AG04449 (cell line): Measurements from ENCODE around the gene PEX14.

ENCODE experiments used
- CTCF ChIA-PET: fragments of 350-600 bp; formaldehyde crosslinking; extraction: SDS; loops from one replicate; lab custom pipeline; 2021; ENCODE audit warnings: antibody characterized with exemption; lab: Yijun Ruan, JAX
- POLR2A ChIA-PET: fragments of 400-600, 350-600 bp; formaldehyde crosslinking; extraction: SDS; loops from one replicate; lab custom pipeline; 2020; ENCODE audit warnings: antibody characterized with exemption, inconsistent platforms; lab: Yijun Ruan, JAX
- DNase-seq: peaks from one replicate; pipeline ENCODE4 v3.0.0-alpha.2; 2010; ENCODE audit warnings: low read depth, low spot score
- H3K4me3 ChIP-seq: 2 replicates; pipeline ENCODE4 v1.5.1; 2011; ENCODE audit warnings: low read depth, mild to moderate bottlenecking, control low read depth, low read length
- TF ChIP-seq, protein P1 (sequence below): IDR thresholded peaks from one replicate; pipeline ENCODE4 v1.5.1; 2011; ENCODE audit warnings: mild to moderate bottlenecking, moderate library complexity, low read length, control low read depth, inconsistent platforms; ENCODE audit not compliant: insufficient read depth; ENCODE audit errors: missing control alignments

The PEX14 gene

DNA sequence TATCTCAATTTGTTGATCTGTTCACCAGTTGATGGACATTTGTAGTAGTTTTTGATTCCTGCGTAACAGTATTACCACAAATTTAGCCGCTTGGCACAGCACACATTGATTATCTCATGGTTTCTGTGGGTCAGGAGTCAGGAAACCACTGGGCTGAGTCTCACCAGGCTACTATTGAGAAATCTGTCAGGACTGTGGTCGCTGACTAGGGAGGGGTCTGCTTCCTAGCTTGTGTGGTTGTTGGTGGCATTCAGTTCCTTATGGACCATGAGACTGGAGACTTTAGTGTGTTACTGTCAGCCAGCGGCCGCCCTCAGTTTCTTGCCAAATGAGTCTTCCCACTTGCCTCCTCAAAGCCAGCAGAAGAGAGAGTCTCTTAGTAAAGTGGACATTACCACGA lies 9.8 kb downstream of the PEX14 start:
- DNase-seq: no peak
- CTCF ChIA-PET: interaction anchor here (1.3 to 15.4 kb wide), 3 partner anchors 10 to 51 kb away, joined by 3 to 332 read pairs (median 59); partner anchors contain the start of gene CENPS
- TF ChIP-seq, protein P1, sequence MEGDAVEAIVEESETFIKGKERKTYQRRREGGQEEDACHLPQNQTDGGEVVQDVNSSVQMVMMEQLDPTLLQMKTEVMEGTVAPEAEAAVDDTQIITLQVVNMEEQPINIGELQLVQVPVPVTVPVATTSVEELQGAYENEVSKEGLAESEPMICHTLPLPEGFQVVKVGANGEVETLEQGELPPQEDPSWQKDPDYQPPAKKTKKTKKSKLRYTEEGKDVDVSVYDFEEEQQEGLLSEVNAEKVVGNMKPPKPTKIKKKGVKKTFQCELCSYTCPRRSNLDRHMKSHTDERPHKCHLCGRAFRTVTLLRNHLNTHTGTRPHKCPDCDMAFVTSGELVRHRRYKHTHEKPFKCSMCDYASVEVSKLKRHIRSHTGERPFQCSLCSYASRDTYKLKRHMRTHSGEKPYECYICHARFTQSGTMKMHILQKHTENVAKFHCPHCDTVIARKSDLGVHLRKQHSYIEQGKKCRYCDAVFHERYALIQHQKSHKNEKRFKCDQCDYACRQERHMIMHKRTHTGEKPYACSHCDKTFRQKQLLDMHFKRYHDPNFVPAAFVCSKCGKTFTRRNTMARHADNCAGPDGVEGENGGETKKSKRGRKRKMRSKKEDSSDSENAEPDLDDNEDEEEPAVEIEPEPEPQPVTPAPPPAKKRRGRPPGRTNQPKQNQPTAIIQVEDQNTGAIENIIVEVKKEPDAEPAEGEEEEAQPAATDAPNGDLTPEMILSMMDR: no peak
- no peak overlapping the region for H3K4me3 ChIP-seq
- POLR2A ChIA-PET: no interaction called here

DNA sequence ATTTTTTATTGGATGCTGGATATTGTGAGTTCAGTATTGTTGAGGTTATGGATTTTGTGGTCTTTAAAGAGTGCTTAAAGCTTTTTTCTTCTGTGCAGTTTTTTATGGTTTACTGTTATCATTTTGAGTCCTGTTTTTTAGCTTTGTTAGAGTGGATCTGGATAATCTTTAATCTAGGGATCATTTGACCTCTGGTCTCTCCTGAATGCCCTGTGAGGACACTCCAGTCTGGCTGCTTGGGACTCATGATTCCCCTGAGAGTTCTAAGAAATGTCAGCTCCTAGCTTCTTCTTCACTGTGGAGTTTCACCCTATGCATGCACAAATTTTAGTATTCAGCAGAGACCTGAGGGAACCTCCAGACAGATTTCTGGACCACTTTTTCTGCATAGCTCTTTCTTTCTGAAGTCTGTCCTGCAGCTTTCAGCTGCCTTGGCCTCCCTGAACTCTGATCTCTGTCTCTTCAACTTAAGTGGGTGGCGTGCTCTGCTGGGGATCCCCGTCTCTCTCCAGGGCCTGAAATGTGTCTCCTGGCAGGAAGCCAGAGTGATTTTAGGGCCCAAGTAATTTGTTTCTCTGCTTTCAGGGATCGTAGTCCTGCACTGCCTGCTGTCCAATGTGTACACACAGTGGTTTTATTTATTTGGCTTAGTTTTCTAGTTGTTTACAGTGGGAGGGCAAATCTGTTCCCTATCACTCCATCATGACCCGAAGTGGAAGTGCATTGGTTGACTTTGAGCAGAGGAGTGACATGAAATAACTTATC lies 14.7 kb downstream of the PEX14 start:
- ChIA-PET POLR2A (interaction anchor here (0.6 kb wide), 1 partner anchor 38 kb away, joined by 3 read pairs; no protein-coding TSS in a partner anchor), CTCF (interaction anchor here (0.8 to 15.4 kb wide), 5 partner anchors 9 to 378 kb away, joined by 3 to 332 read pairs (median 4); partner anchors contain the start of gene CENPS)
- no peak for DNase-seq
- TF ChIP-seq, protein P1: no peak
- no peak overlapping the region for H3K4me3 ChIP-seq

DNA sequence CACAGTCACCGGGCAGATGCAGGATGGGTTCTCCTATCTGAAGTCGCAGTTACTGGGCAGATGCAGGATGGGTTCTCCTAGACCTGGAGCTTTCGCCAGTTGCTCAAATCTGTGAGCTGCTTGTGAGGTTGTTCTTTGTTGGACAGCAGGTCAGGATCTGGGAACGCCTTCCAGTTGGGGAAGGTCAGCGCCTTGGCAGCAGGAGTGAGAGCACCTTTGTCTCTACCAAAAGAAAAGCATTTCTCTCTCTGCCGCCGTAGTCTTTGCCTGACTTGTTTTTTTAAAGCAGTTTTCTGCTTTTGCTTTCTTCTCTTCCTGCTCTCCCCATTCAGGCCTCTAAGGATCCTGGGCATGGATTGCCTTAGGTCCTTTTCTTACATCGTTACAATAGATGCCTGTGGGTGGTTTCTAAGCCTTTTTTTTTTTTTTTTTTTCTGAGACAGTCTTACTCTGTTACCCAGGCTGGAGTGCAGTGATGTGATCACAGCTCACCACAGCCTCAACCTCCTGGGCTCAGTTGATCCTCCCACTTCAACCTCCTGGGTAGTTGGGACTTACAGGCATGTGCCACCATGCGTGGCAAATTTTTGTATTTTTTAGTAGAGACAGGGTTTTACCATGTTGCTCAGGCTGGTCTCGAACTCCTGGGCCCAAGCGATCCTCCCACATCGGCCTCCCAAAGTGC lies 15.7 kb downstream of the PEX14 start:
- DNase-seq: no peak
- no peak overlapping the region for H3K4me3 ChIP-seq
- TF ChIP-seq, protein P1: no peak
- CTCF ChIA-PET: interaction anchor here (1.0 to 15.4 kb wide), 6 partner anchors 8 to 377 kb away, joined by 4 to 332 read pairs (median 38); partner anchors contain the start of gene CENPS
- POLR2A ChIA-PET: interaction anchor here (0.6 kb wide), 1 partner anchor 39 kb away, joined by 3 read pairs; no protein-coding TSS in a partner anchor

DNA sequence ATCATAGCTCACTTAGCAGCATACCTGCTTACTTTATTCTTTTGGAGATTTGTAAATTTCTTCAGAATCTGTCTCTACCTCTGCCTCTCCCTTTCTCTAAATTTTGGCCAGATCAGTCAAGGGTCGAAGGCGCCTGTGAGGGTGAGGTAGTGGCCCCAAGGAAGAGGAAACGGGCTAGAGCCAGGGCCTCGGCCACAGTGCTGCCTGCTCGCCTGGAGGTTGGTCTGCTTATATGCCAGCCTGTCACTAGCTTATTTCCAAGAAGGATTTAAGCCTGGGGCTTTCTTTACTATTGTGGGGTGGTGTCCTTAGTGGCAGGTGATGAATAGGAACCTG lies 19.6 kb downstream of the PEX14 start:
- DNase-seq: no peak
- POLR2A ChIA-PET: interaction anchor here (2.0 kb wide), 1 partner anchor 63 kb away, joined by 5 read pairs; no protein-coding TSS in a partner anchor

DNA sequence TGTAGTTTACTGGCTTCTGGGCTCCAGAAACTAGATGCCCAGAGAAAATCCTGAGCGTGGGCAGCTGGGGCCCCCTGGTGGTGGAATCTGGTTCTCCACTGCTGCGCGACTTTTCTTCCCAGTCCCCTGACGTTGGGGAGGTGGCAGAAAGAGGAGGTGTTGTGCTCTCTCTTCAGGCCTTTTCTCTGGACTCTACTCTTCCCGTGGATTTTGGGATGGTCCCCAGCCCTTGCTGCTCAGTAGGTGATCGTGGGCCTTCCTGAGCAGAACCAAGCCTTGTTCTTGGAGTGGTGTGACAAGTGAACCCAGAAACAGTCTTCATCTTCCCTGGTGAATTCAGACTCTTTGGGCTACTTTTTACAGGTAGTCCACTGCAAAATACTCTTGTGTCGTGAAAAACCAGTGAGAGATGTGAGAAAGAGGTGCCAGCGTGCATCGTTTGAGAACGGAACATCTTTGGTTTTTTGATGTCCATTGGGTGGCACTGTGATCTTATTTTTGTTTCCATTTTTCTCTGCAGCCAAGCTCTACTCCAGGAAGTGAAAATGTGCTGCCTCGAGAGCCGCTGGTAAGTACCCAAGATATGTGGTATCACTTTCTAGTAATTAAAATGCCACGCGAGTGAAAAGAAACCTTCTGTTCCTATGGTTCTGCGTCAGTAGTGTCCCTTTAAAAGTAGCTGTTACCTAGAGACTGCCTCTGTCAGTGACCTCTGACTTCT lies 20.2 kb downstream of the PEX14 start:
- H3K4me3 ChIP-seq: peak overlapping the region; percentile 46
- CTCF ChIA-PET: interaction anchor here (0.6 to 15.4 kb wide), 55 partner anchors 10 to 557 kb away, joined by 3 to 332 read pairs (median 4); partner anchors contain the start of genes CENPS, CORT, DFFA and PEX14
- TF ChIP-seq, protein P1: peak; percentile 92
- DNase-seq: no peak
- POLR2A ChIA-PET: interaction anchor here (0.6 to 2.0 kb wide), 2 partner anchors 64 to 100 kb away, joined by 4 to 5 read pairs; no protein-coding TSS in a partner anchor

More for the DNA sequence above, 19.6 kb downstream of the PEX14 start:
- CTCF ChIA-PET: interaction anchor here (0.6 to 15.4 kb wide), 49 partner anchors 9 to 544 kb away, joined by 3 to 332 read pairs (median 5); partner anchors contain the start of genes CENPS, CORT, DFFA and PEX14
- H3K4me3 ChIP-seq: no peak overlapping the region
- TF ChIP-seq, protein P1: no peak
